LoVo (cell line): ENCODE results near the gene ARHGAP15.

ENCODE experiments used
- DNase-seq: peaks from one replicate; pipeline ENCODE4 v3.0.0-alpha.2; 2016; ENCODE audit warnings: low spot score

The ARHGAP15 gene

GRCh38 chr2:143169105-143169504 lies 39.9 kb downstream of the ARHGAP15 start:
- no peak for DNase-seq

- DNase-seq, result no peak
Measured at GRCh38 chr2:143171817-143172216, 42.6 kb downstream of the ARHGAP15 start.

- DNase-seq, result no peak
Measured at GRCh38 chr2:143175438-143175837, 46.2 kb downstream of the ARHGAP15 start.

GRCh38 chr2:143176606-143177005 lies 47.4 kb downstream of the ARHGAP15 start:
- DNase-seq, result no peak

- DNase-seq, result no peak
Measured at GRCh38 chr2:143177096-143177786, 48.0 kb downstream of the ARHGAP15 start.

GRCh38 chr2:143181494-143181893 lies 52.3 kb downstream of the ARHGAP15 start:
- no peak for DNase-seq

GRCh38 chr2:143182649-143183048 lies 53.4 kb downstream of the ARHGAP15 start:
- no peak for DNase-seq

GRCh38 chr2:143183804-143184463 lies 54.7 kb downstream of the ARHGAP15 start:
- no peak for DNase-seq

- no peak for DNase-seq
Measured at GRCh38 chr2:143186876-143187275, 57.7 kb downstream of the ARHGAP15 start.

GRCh38 chr2:143190431-143190830 lies 61.2 kb downstream of the ARHGAP15 start:
- no peak for DNase-seq

GRCh38 chr2:143192106-143192505 lies 62.9 kb downstream of the ARHGAP15 start:
- no peak for DNase-seq

GRCh38 chr2:143192716-143193115 lies 63.5 kb downstream of the ARHGAP15 start:
- no peak for DNase-seq

GRCh38 chr2:143193121-143193520 lies 63.9 kb downstream of the ARHGAP15 start:
- no peak for DNase-seq

- no peak for DNase-seq
Measured at GRCh38 chr2:143195511-143195910, 66.3 kb downstream of the ARHGAP15 start.

- no peak for DNase-seq
Measured at GRCh38 chr2:143204062-143204461, 74.8 kb downstream of the ARHGAP15 start.

- peak; percentile 3 for DNase-seq
Measured at GRCh38 chr2:143205106-143205764, 76.0 kb downstream of the ARHGAP15 start.

GRCh38 chr2:143209570-143210445 lies 80.6 kb downstream of the ARHGAP15 start:
- DNase-seq, result no peak

GRCh38 chr2:143210446-143210819 lies 81.2 kb downstream of the ARHGAP15 start:
- no peak for DNase-seq

- DNase-seq, result no peak
Measured at GRCh38 chr2:143217512-143218115, 88.4 kb downstream of the ARHGAP15 start.

- no peak for DNase-seq
Measured at GRCh38 chr2:143218621-143219020, 89.4 kb downstream of the ARHGAP15 start.

- no peak for DNase-seq
Measured at GRCh38 chr2:143219266-143219665, 90.0 kb downstream of the ARHGAP15 start.

GRCh38 chr2:143223556-143223955 lies 94.3 kb downstream of the ARHGAP15 start:
- DNase-seq, result no peak
